Liver (tissue), 9 donors: ENCODE data around the gene ATE1. TPM values are rescaled to one million over a fixed set of nuclear protein-coding genes. Genes with fewer than 3 reads are reported as not detected.
"Not testable (repeated sequence)": the region's sequence is repeated elsewhere in the genome, so short reads cannot be mapped to it uniquely, and the experiment has no call there.

ENCODE experiments used
- DNase-seq: peaks from one replicate; pipeline ENCODE4 v3.0.0-alpha.2; 2017; ENCODE audit warnings: low spot score
- H3K27ac ChIP-seq, 2 donors: one replicate each; pipeline ENCODE4 v1.7.0; 2013; ENCODE audit warnings: inconsistent platforms in 2 of 2, low read length in 2 of 2, control low read depth in 1 of 2, low read depth in 1 of 2, mild to moderate bottlenecking in 1 of 2
- H3K27me3 ChIP-seq, 4 donors: one replicate each; pipeline versions ENCODE4 v1.6.1 to v1.7.0; 2013; ENCODE audit warnings: low read length in 3 of 4, inconsistent platforms in 1 of 4, mild to moderate bottlenecking in 1 of 4, moderate library complexity in 1 of 4; ENCODE audit not compliant: control insufficient read depth in 4 of 4, insufficient read depth in 4 of 4
- H3K36me3 ChIP-seq, 4 donors: one replicate each; pipeline versions ENCODE4 v1.6.1 to v1.7.0; 2013; ENCODE audit warnings: low read length in 3 of 4, mild to moderate bottlenecking in 3 of 4, low read depth in 1 of 4, moderate library complexity in 1 of 4; ENCODE audit not compliant: control insufficient read depth in 4 of 4, insufficient read depth in 3 of 4
- H3K4me1 ChIP-seq, 4 donors: one replicate each; pipeline versions ENCODE4 v1.6.1 to v1.7.0; 2013; ENCODE audit warnings: low read length in 3 of 4, mild to moderate bottlenecking in 3 of 4, moderate library complexity in 1 of 4; ENCODE audit not compliant: control insufficient read depth in 4 of 4, insufficient read depth in 4 of 4
- H3K4me3 ChIP-seq, 3 donors: one replicate each; pipeline versions ENCODE4 v1.6.1 to v1.7.0; 2013; ENCODE audit warnings: low read length in 3 of 3, control low read depth in 1 of 3, low read depth in 1 of 3, mild to moderate bottlenecking in 1 of 3
- H3K9ac ChIP-seq, 2 donors: one replicate each; pipeline ENCODE4 v1.7.0; 2013; ENCODE audit warnings: low read length in 2 of 2, mild to moderate bottlenecking in 2 of 2, moderate library complexity in 2 of 2, control low read depth in 1 of 2, low read depth in 1 of 2
- H3K9me3 ChIP-seq, 4 donors: one replicate each; pipeline versions ENCODE4 v1.6.1 to v1.7.0; 2013; ENCODE audit warnings: low read length in 3 of 4; ENCODE audit not compliant: control insufficient read depth in 4 of 4
- EGR1 ChIP-seq, 2 donors: IDR thresholded peaks; 2 replicates each; pipeline ENCODE4 v1.6.1; 2016 to 2018; ENCODE audit warnings: antibody characterized with exemption in 2 of 2, low read depth in 2 of 2
- FOXA2 ChIP-seq: IDR thresholded peaks from 2 replicates; pipeline ENCODE4 v1.6.1; 2016; ENCODE audit warnings: antibody characterized with exemption
- HNF4A ChIP-seq, 2 donors: conservative IDR thresholded peaks; 2 replicates each; pipeline ENCODE4 v1.6.1; 2016; ENCODE audit warnings: antibody characterized with exemption in 2 of 2, mild to moderate bottlenecking in 2 of 2
- HNF4G ChIP-seq: IDR thresholded peaks from 2 replicates; pipeline ENCODE4 v1.6.1; 2016; ENCODE audit warnings: antibody characterized with exemption
- JUND ChIP-seq, 2 donors: IDR thresholded peaks; 2 replicates each; pipeline ENCODE4 v1.6.1; 2016; ENCODE audit warnings: antibody characterized with exemption in 2 of 2
- RAD21 ChIP-seq, 2 donors: IDR thresholded peaks; 2 replicates each; pipeline ENCODE4 v1.6.1; 2016; ENCODE audit warnings: antibody characterized with exemption in 2 of 2, mild to moderate bottlenecking in 2 of 2
- SP1 ChIP-seq: IDR thresholded peaks from 2 replicates; pipeline ENCODE4 v1.6.1; 2018; ENCODE audit warnings: antibody characterized with exemption, mild to moderate bottlenecking
- TAF1 ChIP-seq: conservative IDR thresholded peaks from 2 replicates; pipeline ENCODE4 v1.6.1; 2016; ENCODE audit warnings: antibody characterized with exemption, mild to moderate bottlenecking
- YY1 ChIP-seq: IDR thresholded peaks from 2 replicates; pipeline ENCODE4 v1.6.1; 2016; ENCODE audit warnings: antibody characterized with exemption, mild to moderate bottlenecking
- WGBS: extraction: QIAGEN DNeasy Blood & Tissue Kit; methylation state at CpG from one replicate; pipeline ENCODE4 v1.1.7; 2013; 5-methylcytosine and 5-hydroxymethylcytosine counted together
- polyA plus RNA-seq, 2 donors: library from polyadenylated mRNA; stranded (reverse) in 1 of 2; unstranded in 1 of 2; fragments of 200-250 nt in 1 of 2; fragments of >200 nt in 1 of 2; fragmentation: Nextera tagmentation in 1 of 2; extraction: Ambion mirVana in 1 of 2; gene quantifications; one replicate each; pipeline versions ENCODE4 v1.2.1 to v1.2.3, GENCODE V29; 2013 to 2015
- total RNA-seq, 2 donors: library from RNA; depleted of rRNA; stranded (reverse); fragments of >200 nt; gene quantifications; one replicate each; pipeline ENCODE4 v1.2.3, GENCODE V29; 2014
- TF ChIP-seq, protein P1 (sequence below): IDR thresholded peaks from 2 replicates; pipeline ENCODE4 v1.6.1; 2016; ENCODE audit warnings: antibody characterized with exemption
- TF ChIP-seq, protein P2 (sequence below): IDR thresholded peaks from 2 replicates; pipeline ENCODE4 v1.6.1; 2016; ENCODE audit warnings: antibody characterized with exemption
- TF ChIP-seq, protein P3 (sequence below): fragments of 150-350 bp; IDR thresholded peaks from 2 replicates; pipeline ENCODE4 v1.5.1; 2017; ENCODE audit warnings: improper control_type of control experiment, low read depth, low read length; ENCODE audit not compliant: missing input control
- TF ChIP-seq, protein P4 (sequence below): IDR thresholded peaks from 2 replicates; pipeline ENCODE4 v1.6.1; 2016; ENCODE audit warnings: antibody characterized with exemption
- donor health status: healthy.
- donor health status: healthy.
- donor health status: healthy.
- donor health status: healthy.
- donor health status: healthy.

ATE1 gene
- total and polyA plus RNA-seq, 4 donors, result 7.9 to 34.9 (median 13.5) TPM

DNA sequence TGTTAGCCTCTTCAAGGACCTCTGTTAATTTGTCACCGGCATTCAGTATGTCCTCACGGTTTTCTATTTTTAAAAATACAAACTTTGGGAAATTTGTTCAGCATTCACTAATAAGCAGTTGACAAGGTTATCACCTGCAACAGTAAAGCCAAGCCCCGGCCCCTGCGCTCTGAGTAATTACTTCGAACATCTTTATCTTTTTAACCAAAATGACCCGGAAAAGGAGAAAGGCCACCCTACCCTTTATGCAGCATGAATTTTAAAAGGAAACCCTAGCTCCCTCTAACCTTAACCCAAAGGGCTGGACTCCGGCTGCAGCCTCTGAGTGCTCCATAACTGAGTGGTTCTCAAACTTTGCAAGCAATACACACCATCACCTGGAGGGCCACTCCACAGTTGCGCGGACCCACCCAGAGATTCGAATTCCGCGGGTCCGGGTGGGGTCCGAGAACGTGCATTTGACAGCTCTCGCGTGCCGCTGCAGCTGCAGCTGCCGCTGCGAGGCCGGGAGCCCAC is 46.2 kb upstream of the ATE1 start:
- Histone ChIP-seq H3K27ac (peak overlapping the region; percentile 91 to 96), H3K9me3 (no peaks in the 10 kb centered on the region), H3K27me3 (no peaks in the 10 kb centered on the region), H3K9ac (peak overlapping the region; percentile 10 to 66), H3K4me1 (peaks cover 5 to 38% (median 23%) of the 10 kb centered on the region in 4 donors), H3K36me3 (peaks cover 0 to 2% (median 0%) of the 10 kb centered on the region in 4 donors), H3K4me3 (peak overlapping the region; percentile 82 to 94 (median 87))
- TF ChIP-seq, protein P1, sequence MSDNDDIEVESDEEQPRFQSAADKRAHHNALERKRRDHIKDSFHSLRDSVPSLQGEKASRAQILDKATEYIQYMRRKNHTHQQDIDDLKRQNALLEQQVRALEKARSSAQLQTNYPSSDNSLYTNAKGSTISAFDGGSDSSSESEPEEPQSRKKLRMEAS, result no peak
- peak in 1 of 2 donors; percentile 3 for TF ChIP-seq RAD21 (IDR thresholded peaks at IDR 0.05)
- no peak for DNase-seq
- WGBS, result 4% methylated on average over 21 of the region's 21 CpGs

DNA sequence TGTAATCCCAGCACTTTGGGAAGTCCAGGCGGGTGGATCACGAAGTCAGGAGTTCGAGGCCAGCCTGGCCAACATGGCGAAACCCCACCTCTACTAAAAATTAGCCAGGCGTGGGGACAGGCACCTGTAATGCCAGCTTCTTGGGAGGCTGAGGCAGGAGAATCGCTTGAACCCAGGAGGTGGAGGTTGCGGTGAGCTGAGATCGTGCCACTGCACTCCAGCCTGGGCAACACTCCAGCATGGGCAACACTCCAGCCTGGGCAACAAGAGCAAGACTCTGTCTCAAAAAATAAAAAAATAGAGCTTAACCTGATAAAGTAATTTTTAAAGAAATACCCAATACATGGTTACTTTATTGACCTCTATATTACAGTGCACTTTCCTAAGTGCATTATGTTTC is 41.3 kb upstream of the ATE1 start:
- WGBS, result 77% methylated on average over 8 of the region's 8 CpGs
- Histone ChIP-seq H3K36me3 (peaks cover 17 to 39% (median 35%) of the 10 kb centered on the region in 4 donors), H3K4me1 (peaks cover 5 to 20% (median 13%) of the 10 kb centered on the region in 4 donors)
- H3K27me3 ChIP-seq, H3K9me3 ChIP-seq, H3K9ac ChIP-seq, DNase-seq, H3K4me3 ChIP-seq, H3K27ac ChIP-seq: not testable (repeated sequence)

DNA sequence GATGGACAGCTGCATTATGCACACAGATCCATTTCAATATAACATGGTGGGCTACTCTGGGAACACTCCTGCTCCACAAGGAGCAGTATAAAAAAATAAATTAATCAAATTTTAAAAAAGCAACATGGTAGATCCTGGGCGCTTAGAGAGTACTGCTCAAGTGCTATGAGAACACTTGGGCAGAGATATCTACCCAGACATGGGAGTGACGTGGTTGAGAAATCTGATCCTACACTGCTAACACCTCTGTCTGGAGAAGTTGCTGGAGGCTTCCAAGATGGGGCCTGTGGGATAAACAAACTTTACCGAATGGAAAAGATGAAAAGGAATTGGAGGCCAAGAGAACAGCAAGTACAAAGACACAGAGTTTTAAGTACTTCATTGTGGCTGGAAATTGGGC is 38.2 kb upstream of the ATE1 start:
- WGBS, result 96% methylated on average over 3 of the region's 3 CpGs
- Histone ChIP-seq H3K4me1 (peaks cover 1 to 10% (median 3%) of the 10 kb centered on the region in 4 donors), H3K4me3 (no peak overlapping the region), H3K9me3 (no peaks in the 10 kb centered on the region), H3K36me3 (peaks cover 17 to 47% (median 34%) of the 10 kb centered on the region in 4 donors), H3K9ac (no peak overlapping the region), H3K27ac (no peak overlapping the region), H3K27me3 (no peaks in the 10 kb centered on the region)
- TF ChIP-seq, protein P2, sequence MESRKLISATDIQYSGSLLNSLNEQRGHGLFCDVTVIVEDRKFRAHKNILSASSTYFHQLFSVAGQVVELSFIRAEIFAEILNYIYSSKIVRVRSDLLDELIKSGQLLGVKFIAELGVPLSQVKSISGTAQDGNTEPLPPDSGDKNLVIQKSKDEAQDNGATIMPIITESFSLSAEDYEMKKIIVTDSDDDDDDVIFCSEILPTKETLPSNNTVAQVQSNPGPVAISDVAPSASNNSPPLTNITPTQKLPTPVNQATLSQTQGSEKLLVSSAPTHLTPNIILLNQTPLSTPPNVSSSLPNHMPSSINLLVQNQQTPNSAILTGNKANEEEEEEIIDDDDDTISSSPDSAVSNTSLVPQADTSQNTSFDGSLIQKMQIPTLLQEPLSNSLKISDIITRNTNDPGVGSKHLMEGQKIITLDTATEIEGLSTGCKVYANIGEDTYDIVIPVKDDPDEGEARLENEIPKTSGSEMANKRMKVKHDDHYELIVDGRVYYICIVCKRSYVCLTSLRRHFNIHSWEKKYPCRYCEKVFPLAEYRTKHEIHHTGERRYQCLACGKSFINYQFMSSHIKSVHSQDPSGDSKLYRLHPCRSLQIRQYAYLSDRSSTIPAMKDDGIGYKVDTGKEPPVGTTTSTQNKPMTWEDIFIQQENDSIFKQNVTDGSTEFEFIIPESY, result no peak
- TF ChIP-seq TAF1 (no peak), EGR1 (IDR thresholded peaks at IDR 0.05; ENCODE audit: low read depth in 2 of 2) (no peak), YY1 (no peak), SP1 (no peak), HNF4A (conservative IDR thresholded peaks at IDR 0.05) (no peak), HNF4G (no peak), JUND (IDR thresholded peaks at IDR 0.05) (no peak), FOXA2 (no peak)
- TF ChIP-seq, protein P3, sequence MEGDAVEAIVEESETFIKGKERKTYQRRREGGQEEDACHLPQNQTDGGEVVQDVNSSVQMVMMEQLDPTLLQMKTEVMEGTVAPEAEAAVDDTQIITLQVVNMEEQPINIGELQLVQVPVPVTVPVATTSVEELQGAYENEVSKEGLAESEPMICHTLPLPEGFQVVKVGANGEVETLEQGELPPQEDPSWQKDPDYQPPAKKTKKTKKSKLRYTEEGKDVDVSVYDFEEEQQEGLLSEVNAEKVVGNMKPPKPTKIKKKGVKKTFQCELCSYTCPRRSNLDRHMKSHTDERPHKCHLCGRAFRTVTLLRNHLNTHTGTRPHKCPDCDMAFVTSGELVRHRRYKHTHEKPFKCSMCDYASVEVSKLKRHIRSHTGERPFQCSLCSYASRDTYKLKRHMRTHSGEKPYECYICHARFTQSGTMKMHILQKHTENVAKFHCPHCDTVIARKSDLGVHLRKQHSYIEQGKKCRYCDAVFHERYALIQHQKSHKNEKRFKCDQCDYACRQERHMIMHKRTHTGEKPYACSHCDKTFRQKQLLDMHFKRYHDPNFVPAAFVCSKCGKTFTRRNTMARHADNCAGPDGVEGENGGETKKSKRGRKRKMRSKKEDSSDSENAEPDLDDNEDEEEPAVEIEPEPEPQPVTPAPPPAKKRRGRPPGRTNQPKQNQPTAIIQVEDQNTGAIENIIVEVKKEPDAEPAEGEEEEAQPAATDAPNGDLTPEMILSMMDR, result no peak
- TF ChIP-seq, protein P4, sequence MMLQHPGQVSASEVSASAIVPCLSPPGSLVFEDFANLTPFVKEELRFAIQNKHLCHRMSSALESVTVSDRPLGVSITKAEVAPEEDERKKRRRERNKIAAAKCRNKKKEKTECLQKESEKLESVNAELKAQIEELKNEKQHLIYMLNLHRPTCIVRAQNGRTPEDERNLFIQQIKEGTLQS, result no peak
- DNase-seq, result no peak
